HG02571 (cell line): ENCODE data around the gene JOSD1.
A peak's percentile ranks its signal among the peaks of the same experiment; 100 is the strongest.

ENCODE experiments used
- ATAC-seq: cut with Tn5 transposase; IDR thresholded peaks from one replicate; pipeline ENCODE4 v1.9.1; 2021; ENCODE audit warnings: mild to moderate bottlenecking, moderate library complexity; ENCODE audit not compliant: unreplicated experiment

Gene JOSD1

DNA sequence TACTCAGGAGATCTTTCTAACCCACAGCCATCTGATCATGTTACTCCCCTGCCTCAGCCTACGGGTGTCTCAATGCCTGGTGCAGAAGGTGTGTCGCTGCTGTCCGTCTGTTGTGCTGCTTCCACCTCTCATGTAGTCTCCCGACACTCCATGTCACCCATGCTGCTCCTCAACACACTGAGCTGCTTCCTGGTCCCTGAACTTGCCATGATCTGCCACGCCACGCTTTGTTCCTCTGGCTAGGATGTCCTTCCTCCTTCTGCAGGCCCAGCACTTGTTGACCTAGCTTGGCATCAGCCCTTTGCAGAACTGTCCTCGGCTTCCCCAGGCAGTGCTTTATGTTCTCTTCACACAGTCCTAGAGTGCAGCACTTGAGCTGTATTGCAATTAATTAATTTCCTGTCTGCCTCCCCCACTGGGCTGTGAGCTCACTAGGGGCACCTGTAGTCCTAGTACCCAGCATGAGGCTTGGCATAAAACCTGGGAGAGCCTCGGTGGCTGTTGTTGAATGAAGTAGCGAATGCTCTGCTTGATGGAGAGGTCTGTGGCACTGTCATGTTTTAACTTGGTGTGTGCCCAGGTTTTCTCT lies 14.5 kb upstream of the JOSD1 start:
- no peak for ATAC-seq

DNA sequence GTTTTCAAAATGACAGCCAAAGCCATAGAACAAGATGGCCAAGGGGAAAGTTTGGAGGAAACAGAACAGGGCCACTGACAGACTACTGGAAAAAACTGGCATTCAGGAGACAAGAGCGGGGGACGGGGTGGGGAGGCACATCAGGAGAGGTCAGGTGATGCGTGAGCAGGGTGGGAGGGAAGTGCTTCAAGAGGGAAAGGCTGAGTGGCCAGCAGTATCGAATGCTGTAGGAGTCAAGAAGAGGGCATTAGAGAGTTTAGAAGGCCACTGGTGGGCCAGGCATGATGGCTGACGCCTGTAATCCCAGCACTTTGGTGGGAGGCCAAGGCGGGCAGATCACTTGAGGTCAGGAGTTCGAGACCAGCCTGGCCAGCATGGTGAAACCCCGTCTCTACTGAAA lies 13.2 kb upstream of the JOSD1 start:
- ATAC-seq = no peak

DNA sequence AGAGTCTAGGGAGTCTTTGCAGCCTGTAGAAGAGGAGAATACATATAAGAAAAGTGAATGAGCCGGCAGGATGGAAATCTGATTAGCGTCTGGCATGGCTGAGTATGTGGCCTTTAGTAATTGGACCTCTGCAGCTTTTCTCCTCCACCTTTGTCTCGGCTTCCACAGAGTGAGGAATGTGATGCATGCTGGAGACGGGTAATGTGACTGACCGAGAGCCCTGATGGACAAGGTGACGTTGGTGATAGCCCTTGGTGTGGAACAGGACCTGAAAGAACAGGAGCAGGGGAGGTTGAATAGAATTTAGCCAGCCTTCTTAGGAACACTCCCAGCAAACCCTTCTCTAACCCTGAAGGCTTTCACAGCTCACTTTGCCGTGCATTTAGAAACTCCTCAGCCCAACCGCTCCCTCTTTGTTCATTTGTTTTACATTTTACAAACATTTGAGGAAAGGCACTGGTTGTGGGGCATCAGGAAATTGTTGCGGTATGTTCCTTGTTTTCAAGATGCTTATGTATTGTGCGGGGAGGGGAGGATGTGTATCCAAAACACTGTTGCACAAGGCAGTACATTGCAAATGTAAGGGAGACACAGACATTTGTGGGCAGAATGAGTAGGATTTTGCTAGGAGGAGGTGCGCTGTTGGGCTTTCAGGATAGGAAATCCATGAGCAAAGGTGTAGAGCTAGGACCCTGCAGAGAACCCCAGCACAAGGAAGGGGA lies 11.9 kb upstream of the JOSD1 start:
- ATAC-seq = no peak

DNA sequence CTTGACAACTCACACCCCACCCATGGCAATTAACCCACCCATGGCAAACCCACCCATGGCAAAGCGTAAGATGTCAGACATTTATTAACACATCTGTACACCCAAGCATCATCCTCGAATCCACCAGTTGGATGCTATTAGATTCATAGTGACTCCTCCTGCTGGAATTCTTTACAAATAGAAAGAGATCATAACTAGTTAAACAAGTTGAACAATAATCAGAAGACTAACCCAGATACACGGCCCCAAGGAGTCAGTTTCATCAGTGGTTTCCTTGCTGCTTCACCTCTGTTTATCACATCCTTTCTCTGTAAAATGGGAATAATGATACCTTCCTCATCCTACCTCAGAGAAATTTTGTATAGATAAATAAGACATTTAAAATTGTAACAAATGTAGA lies 10.1 kb upstream of the JOSD1 start:
- ATAC-seq = no peak

DNA sequence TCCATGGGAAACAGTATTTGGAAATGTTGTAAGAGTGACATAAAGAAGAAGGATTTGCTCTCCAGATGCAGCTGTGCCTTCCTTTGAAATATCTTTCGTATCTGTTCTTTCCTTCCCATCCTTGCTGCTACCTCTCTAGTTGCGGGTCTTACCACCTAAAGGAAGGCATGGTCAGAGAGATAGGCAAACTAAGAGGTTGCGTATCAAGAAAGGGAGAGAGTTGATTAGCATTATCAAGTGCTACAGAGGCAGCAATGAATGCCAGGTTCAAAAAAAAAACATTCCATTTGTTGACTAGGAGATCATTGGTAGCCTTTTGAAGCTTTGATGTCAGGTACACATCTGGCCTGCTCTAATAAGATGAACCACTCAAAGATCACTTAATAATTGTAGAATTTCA lies 9.6 kb upstream of the JOSD1 start:
- ATAC-seq = no peak

DNA sequence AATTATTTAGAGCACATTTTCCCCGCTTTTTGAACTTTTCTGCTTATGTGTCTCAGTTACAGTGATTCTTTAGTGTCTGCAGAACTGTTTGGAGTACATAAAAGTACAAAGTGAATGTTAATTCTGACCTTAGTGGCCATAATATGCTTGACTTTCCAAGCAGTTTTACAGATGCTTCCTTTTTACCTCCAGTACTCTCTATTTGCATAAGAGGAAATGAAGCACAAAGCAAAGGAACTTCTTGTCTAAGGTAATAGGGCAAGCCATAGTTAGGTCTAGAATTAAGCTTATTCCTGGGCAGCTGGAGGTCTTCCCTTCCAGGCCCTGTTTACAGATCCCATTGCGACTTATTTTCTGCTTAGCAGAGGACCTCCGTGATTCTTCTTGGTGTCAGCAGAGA lies 8.6 kb upstream of the JOSD1 start:
- ATAC-seq = no peak

DNA sequence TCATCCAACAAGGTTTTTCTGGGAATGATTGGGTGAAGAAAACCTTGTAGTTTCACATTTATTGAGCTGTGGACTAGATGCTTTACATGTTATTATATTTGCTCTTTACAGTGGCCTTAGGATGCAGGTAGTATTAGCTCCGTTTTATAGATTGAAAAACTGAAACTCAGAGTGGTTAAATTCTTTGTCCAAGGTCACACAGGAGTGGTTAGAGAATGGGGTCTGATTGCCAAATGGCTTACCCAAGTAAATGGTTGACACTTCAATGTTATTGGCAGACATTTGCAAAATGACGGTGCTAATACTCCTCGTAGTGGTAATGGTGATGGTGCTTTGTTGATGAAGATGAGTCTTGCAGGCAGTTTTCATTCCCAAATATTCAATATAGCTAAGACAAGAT lies 7.2 kb upstream of the JOSD1 start:
- ATAC-seq = no peak

DNA sequence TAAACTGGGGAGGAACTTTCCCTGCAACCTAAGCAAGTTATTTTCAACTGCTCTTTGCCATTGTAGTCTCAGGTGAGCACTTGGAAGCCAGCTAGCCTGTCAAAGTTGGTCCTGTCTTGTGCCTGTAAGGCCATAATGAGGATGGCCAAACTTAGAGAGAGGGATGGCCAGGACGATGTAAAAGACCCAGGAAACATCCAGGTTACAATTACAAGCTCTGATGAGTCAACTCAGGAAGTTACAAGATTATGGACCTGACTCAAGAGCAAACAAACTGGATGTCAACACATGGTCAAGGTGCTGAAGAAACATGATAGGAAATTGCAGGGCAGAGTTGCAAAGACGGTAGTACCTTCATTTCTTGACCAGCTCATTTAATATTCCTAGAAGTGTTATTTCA lies 6.6 kb upstream of the JOSD1 start:
- ATAC-seq = no peak

DNA sequence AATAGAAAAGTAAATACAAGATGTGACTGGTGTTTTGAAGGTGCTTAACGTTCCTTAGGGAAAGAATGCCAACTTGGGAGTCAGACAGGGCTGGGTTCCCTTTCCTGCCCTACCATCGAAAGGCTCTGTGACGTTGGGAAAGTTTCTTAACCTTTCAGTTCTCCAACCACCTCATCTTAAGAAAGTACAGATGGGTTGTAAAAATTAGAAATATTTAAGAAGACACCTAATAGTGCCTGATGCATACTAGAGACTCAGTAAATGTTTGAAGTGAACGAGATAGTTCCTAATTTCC lies 6.1 kb upstream of the JOSD1 start:
- no peak for ATAC-seq

DNA sequence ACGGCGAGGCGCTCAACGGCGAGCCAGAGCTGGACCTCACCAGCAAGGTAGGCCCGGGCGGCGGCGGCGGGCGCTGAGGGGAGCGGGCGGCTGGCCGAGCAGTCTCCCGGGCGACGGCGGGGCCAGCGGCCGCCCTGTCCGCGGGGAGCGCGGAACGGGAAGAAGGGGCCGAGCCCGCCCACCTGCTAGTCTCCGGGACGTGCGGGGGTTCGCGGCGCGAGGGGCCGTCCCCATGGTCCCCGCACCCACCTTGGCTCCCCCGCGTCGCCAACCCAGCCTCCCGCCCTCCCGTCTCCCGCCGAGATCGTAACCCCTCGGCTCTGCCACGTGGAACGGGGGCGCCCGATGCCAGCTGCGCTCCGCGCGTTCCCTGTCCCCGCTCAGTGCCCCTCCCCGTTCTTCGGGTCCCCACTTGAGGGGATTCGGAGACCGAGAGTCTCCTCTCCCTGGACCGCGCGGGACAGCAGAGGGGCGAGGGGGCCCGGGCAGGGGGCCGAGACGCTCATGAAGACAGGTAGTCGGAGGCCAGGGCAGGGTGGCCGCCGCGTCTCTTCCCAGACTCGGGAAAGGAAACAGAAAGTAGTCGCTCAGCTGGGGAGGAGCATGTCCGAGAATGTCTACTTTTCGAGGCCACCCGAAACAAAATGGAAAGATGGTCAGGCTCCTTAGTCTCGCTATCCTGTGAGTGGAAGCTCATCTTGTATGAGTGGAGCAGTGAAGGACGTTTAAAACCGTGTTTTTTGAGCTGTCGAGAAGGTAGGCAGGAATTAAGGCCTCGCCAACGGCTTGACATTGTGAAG lies 5.6 kb upstream of the JOSD1 start:
- ATAC-seq = peak; percentile 1

DNA sequence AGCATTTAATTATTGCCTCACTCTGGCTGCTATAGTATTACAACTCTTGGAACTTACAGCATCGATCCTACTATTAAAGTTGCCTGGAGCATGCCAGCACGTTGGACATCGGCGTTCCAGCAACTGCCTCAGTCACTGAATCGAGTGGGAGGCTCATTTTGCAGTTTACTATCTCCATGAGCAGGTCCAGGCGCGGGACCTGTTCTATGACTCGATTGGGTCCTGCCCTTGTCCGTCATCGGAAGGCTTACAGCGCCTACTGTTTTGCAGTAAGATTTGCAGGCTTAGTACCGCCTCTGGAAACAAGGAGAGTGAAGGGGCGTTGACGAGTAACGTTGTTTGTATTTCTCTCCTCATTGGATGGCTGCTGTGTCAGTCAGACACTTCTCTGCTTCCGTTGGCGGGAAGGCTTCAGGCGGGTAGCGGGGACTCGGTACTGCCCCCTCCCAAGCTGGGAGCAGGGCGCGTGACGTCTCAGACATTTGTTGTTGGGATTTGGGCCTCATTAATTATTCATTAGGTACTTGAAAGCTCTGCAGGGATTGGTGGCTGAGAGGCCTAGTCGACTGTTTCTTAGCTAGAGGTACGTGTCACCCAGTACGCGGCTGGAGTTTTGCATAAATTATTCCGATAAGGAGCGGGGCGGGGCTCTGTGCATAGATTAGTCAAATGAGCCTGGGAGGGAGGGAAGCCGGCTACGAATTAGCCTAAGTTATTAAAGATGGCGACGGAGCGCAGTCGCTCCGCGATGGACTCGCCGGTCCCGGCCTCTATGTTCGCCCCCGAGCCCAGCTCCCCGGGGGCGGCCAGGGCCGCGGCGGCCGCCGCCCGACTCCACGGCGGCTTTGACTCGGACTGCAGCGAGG lies 4.7 kb upstream of the JOSD1 start, which contains the start of gene GTPBP1:
Gene GTPBP1 (plus strand): TSS at position 710 of the 866 bp plus-strand sequence. CDS start 12 bp downstream, at position 722.
- peak; percentile 71 for ATAC-seq

DNA sequence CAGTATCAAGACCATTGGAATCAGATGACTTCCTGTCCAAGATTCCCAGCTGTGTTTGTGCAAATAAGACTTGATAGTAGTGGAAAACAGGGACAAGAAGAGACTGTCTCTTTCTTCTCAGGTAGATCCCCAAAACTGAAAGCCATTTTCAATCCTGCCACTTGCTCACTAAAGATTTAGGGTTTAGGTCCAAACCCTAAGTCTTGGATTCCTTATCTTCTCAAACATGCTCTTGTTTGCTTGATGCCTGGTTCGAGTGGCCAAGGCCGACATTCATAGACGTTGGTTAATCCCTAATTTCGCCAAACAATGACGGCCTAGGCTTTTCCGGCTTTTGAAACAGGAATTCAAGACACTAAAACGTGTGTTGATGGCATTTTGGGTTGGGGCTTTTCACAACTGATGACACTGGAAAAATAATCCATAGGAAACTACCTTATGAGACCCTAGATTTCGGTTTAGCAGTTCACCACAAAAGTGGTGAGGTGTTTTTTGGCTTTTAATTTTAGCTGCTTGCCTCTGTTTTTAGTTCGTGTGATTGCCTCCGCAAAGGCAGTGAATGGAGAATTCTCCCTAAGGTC lies 4.0 kb upstream of the JOSD1 start:
- no peak for ATAC-seq

DNA sequence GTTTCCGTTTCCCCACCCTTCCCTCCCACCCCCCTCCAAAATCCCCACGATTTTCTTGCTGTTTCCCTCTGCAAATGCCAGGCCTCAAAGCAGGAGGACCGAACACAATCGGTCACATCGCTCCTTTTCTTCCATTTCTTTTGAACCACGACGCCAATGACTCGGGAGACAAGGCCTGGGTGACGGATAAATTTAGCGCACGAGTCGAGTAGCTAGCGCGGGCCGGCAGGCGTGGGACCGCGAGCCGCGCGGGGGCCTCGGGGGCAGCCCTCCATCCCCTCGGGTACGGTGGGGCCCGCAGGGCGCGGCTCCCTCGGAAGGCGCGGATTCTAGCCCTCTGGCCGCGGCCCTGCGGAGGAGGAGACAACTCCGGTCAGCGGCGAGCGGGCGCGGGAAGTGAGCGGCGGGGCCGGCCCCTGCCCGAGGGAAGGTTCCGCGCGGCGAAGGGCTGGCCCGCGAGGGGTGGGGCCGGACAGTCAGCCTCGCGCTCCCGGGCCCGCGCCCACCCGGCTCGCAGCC lies 414 bp downstream of the JOSD1 start:
- ATAC-seq = peak; percentile 7

DNA sequence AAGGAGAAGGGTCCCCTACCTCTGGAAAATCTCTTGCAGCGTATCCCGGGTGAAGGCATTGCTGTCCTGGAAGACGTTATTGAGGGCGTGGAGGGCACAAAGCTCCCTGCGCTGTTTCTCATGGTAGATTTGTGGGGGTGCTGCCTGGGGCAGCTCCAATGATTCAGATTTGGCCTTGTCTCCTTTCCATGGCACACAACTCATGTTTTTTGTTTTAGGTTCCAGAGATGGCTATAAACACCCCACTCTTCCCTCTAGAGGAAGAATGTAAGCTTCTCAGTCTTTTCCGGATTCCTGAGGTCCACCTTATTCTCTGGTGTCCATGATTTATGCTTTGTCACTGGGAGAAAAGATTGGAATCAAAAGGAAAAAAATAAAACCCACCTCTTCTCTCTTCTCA lies 959 bp downstream of the JOSD1 start:
- no peak for ATAC-seq

DNA sequence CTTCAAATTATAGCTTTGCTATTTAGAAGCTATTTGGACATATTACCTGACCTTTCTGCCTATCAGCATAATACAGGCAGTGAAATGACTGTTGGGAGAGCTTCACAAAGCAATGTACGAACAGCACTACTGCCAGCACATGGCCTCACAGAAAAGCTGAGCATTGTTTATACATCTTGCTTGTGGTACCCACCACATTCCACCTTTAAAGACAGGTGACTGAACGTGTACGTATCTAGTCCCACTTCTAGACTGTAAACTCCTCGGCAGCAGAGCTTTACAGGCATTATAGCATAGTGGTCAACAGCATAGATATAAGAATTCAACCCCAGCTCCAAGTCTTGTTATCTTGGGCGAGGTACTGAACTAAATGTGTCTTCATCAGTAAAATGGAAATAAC lies 1.6 kb downstream of the JOSD1 start:
- ATAC-seq = no peak

DNA sequence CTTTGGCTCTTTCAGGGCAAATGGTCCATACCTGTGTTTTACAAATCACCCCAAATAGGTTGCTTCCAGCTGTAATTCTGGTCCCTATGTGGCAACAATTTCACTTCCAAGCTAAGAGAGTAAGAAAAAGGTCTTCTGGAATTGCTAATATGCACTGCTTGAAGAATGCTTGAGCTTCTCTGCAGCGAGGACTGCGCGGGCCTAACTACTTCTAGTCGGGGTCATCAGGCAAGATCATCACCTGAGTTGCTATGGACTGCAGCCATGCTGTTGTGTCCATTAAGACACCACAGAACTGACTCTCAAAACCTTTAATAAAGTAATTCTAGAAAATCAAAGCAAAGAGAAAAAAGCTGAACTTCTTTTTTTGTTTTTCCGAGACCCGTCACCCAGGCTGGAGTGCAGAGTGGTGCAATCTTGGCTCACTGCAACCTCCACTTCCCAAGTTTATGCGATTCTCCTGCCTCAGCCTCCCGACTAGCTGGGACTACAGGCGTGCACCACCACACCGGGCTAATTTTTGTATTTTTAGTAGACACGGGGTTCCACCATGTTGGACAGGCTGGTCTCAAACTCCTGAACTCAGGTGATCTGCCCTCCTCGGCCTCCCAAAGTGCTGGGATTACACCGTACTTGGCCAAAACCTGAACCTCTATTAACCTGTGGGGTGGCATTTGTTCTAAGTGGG lies 2.2 kb downstream of the JOSD1 start:
- ATAC-seq = no peak

DNA sequence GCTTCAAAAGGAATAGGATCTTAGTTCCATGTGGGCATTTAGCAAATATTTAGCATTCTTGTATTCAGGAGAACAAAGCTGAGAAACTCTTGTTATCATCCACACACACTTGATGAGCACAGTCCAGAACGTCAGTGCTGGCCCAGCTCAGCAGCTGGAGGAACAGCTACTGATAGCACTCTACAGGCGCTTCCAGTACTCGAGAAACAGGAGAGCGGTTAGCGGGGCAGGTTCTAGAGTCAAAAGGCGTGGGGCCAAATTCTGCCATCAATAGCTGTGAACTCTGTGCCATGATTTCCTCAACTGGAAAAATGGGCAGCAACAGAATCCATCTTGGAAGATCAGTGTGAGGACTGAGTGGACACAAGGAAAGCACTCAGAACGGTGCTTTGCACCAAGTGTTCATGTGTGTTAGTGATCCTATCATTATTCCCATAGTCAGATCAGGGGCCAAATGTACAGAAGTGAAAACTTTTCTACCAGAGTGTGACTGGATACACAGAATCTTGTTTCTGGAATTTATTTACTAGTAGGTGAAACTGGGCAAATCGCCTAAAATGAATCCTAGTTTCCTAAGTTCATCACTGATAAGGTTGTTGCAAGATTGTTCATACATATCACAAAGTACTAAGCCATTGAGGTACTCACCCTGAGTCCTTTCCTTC lies 3.2 kb downstream of the JOSD1 start:
- ATAC-seq = no peak

DNA sequence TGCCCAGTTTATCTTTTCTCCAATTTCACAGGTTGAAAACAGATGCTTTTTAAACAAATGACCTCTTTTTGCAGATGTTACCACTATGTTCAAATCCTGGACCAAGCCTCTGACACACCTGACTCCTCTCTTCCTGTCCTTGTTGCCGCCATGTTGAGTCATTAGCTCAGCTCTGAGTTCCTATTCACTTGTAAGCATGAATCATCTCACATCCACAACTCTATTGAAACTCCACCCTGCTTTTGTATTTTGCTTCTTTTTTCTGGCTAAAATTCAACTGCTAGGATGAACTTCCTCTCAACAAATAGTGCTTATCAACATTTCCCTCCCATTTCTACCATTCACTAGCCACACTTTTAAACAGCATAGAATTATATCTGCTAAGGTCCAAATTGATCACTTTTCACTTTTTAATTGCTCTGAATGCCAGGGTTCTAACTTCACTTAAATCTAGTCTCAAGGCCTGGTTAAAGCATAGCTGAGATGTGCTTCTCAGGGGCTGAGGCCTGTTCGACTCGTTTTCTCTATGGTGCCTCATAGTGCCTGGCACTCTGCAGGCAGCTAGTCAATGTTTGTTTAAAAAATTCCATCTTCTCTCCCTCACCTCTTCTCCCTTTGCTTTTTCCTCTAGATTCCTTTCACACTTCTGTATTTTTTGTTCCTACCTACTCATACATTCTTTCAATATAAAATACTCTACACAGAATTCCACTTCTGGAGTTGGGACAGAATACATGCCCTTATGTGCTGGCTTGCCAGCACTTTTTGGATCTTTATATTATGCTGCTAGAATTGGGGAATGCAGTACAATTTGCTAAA lies 3.9 kb downstream of the JOSD1 start:
- ATAC-seq = no peak

DNA sequence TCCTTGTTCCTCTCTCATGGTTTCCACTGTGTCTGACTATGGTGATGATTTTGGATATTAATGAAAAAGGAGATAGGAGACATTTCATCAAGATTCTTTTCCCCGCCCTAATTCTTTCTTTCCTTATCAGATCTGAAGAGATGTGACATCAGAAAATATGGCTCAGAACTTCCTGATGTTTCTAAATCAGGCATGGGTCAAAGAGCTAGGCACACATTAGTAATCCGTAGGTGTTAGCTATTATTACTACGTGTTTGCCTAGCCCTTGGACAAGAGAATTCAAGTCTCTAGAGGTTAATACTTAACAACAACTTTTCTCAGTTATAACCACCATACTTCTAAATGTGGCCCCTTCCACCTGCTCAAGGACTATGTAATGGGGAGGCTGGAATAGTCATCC lies 5.8 kb downstream of the JOSD1 start:
- no peak for ATAC-seq
